Measurements from ENCODE around the gene KCNJ5.

Gene KCNJ5

DNA sequence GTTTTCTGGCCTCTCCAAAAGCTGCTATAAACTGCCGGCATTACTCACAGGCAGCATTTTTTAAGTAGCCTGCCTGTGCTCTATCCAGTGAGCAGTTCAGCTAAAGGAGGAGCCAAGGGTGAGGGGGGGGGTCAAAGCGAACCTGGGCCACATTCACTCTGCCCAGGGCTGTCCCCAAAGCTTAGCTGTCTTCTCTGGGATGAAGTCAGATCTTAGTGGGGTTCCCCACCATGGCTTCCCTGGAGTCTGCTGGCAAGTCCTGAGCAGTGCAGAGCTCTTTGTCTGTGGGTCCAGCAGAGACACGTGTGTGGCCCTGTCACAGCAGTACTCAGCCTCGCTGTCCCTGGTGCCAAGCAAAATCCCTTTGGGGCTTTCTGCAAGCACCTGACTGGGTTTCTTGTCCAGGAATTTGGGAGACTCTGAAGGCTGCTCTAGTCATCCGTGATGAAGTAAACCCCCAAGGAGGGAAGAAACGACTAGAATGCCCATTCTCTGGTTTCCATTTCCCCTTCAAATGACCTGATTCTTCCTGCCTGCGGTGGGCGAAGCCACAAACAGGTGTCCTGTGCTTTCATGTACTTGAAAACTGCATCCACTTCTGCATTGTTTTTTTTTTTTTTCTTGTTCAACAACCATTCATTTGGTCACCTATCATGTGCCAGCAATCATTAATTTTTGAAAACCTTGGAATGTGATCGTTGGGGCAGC lies 2.6 kb downstream of the KCNJ5 start:
- in situ Hi-C loops (cut with MboI; ENCODE audit: low sequenced_read_pairs), result no loop called here

- in situ Hi-C loops (cut with MboI; ENCODE audit: low sequenced_read_pairs), result no loop called here
Observed at GRCh38 chr11:128894286-128894681, 3.1 kb downstream of the KCNJ5 start.

DNA sequence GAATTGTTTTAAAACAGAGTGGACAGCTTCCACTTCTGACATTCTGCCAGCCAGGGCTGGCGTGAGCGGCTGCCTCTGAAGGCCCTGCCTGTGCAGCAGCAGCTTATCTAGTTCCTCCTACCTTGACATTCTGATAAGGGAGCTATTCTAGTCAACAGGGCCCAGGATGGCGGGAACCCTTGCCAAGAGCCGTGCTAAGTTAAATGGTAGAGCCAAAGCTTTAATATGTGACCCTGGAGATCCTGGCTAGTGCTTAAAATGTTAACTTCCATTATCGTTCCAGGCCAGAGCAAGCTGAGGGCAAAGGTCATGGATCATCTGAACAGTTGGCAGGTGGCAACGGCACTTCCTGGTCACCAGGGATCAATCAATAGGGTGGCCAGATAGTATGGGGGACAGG lies 3.5 kb downstream of the KCNJ5 start:
- in situ Hi-C loops (cut with MboI; ENCODE audit: low sequenced_read_pairs), result no loop called here

- in situ Hi-C loops (cut with MboI; ENCODE audit: low sequenced_read_pairs), result no loop called here
Observed at GRCh38 chr11:128895526-128895925, 4.4 kb downstream of the KCNJ5 start.

- in situ Hi-C loops (cut with MboI; ENCODE audit: low sequenced_read_pairs), result no loop called here
Observed at GRCh38 chr11:128896356-128896755, 5.2 kb downstream of the KCNJ5 start.

GRCh38 chr11:128897826-128898225 lies 6.7 kb downstream of the KCNJ5 start:
- in situ Hi-C loops (cut with MboI; ENCODE audit: low sequenced_read_pairs), result no loop called here

GRCh38 chr11:128898580-128899344 lies 7.6 kb downstream of the KCNJ5 start:
- in situ Hi-C loops (cut with MboI; ENCODE audit: low sequenced_read_pairs), result no loop called here

GRCh38 chr11:128900468-128900867 lies 9.3 kb downstream of the KCNJ5 start:
- in situ Hi-C loops (cut with MboI; ENCODE audit: low sequenced_read_pairs), result no loop called here

DNA sequence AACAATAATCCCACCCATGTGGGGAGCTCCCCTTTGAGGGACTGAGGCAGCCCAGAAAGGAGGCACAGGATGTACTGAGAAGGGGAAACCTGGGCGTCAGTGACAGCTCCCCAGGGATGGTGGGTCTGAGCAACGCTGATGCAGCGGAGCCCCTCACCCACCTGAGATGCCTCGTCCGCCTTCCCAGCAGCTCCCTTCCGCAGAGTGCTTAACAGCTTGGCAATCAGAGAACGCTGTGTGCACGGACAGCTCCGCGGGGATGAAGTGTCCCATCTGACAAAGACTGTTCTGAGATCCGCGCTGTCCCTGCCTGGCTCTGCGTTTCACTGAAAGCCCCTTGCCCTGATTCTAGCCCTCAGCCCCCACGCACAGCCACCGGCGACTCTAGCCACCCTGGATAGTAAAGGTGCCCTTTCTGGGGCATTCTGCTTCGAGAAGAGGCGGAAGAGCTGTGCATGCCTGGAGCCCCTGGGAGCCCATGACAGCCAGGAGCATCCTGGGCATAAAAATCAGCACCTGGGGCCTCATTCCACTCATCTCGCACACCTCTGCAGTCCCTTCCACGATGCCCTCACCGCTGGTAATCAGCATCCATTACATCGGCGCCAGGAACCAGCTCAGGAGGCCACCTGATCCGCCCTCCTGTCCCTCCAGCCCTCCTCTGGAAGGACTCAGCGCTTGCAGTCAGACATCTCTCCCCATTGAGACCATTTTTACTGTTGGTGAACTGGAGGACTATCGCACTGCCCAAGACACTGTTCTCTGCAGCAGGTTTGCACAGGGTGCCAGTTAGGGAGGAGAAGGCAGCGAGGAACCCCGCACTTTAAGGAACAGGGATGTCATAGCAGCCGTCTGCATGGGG lies 10.7 kb downstream of the KCNJ5 start:
- in situ Hi-C loops (cut with MboI; ENCODE audit: low sequenced_read_pairs), result no loop called here

DNA sequence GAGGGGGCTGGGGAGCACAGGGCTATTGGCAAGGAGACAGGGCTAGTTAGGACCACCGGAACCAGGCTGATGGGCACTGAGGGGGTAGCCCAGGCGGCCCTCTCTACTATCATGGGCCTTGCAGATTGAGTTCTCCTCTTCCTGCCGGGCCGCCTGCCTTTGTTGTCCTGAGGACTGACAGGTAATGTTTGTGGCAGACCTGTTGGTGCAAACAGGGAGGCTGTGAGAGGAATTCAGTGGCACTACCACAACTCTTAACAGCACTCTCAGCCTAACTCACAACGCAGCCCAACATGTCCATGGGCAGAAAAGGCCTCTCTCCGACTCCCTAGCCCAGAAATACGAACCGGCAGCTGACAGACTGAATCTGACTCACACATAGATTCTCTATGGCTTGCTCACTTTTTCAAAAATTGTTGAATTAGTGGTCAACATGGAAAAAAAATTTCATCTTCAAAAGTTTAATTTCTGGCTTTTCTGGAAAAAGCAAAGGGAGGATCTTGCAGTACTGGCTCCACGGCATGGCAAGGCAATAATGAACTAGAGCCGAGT lies 11.4 kb downstream of the KCNJ5 start:
- in situ Hi-C loops (cut with MboI; ENCODE audit: low sequenced_read_pairs), result no loop called here

DNA sequence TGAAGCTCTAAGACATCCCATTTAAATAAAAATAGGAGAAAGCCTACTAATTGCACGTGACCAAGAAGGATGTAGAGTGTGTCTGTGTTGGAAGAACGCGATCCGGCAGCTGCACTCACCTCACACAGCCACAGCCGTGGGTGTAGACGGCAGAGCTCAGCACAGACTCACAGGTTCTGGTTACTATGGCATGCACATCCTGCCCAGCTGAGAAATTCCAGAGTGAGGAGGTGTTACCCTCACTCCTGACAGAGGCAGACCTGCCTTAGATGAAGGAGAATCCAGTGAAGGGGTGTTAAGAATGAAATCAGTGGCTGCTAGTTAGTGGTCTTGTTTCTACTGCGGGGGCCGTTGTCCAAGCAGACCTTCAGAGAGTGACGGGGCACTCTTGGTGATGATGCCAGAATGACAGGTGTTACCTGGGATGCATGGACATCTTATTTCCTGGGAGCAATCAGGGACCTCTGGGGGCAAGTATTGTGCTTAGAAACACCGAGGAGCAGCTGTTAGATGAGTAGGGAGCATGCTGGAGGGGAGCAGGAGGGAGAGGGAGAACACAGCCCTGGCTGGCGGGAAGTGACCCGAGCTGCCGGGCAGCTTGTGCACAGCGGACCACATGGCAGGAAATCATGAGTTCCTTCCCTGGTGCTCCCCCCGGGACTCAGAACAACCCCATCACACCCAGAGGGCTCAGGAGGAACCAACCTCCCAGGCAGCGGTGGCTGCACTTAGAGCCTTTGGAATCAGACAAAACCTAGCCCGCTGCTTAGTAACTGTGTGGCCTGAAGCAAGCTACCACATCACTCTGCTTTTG lies 12.3 kb downstream of the KCNJ5 start:
- in situ Hi-C loops (cut with MboI; ENCODE audit: low sequenced_read_pairs), result no loop called here

DNA sequence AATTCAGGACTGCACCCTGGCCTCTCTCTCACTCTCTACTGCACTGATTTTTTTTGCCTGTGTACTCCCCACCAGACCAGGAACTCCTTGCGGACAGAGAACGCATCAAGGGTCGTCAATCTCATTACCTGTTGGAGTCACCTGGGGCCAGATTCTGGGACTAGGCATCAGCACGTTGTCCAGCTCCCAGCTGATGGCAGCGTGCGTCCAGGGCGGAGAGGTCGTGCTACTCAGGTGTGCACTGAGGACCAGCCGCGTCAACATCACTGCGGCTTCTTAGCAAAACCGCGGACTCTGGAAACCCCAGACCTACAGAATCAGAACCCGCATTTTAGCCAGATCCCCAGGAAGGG lies 13.1 kb downstream of the KCNJ5 start:
- in situ Hi-C loops (cut with MboI; ENCODE audit: low sequenced_read_pairs), result no loop called here

DNA sequence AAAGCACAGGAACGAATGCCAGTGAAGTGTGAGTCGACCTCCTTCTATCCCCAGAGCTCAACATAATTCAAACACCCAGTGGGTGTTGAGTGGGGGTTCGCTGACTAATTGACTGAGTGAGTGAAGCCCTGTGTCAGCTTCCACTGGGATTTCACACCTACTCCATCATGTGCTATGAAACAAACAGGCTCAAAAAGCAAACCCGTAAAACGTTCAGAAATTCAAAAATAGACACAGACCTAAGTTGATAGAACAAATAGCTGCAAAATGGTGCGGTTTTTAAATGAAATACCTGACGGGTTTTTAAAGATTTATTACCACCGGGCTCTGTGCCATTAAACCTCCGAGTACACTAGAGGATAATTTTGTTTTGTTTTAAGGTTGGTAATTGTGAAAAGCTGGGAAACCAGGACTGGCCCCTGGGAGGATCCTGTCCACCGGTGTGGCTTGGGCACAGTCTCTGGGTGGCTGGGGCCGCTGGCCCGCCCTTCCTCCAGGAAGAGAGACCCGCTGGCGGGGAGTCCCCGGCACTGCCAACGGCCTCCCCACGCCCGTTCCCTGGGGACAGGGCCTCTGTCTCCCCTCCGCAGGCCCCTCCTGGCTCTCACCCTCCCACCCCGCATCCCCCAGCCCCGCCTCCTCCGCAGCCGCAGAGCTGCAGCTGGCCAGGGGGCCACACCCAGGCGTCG lies 13.6 kb downstream of the KCNJ5 start:
- in situ Hi-C loops (cut with MboI; ENCODE audit: low sequenced_read_pairs), result no loop called here

- in situ Hi-C loops (cut with MboI; ENCODE audit: low sequenced_read_pairs), result no loop called here
Observed at GRCh38 chr11:128905345-128906184, 14.4 kb downstream of the KCNJ5 start.

GRCh38 chr11:128906185-128907050 lies 15.3 kb downstream of the KCNJ5 start:
- in situ Hi-C loops (cut with MboI; ENCODE audit: low sequenced_read_pairs), result no loop called here

- in situ Hi-C loops (cut with MboI; ENCODE audit: low sequenced_read_pairs), result no loop called here
Observed at GRCh38 chr11:128907585-128907984, 16.4 kb downstream of the KCNJ5 start.

DNA sequence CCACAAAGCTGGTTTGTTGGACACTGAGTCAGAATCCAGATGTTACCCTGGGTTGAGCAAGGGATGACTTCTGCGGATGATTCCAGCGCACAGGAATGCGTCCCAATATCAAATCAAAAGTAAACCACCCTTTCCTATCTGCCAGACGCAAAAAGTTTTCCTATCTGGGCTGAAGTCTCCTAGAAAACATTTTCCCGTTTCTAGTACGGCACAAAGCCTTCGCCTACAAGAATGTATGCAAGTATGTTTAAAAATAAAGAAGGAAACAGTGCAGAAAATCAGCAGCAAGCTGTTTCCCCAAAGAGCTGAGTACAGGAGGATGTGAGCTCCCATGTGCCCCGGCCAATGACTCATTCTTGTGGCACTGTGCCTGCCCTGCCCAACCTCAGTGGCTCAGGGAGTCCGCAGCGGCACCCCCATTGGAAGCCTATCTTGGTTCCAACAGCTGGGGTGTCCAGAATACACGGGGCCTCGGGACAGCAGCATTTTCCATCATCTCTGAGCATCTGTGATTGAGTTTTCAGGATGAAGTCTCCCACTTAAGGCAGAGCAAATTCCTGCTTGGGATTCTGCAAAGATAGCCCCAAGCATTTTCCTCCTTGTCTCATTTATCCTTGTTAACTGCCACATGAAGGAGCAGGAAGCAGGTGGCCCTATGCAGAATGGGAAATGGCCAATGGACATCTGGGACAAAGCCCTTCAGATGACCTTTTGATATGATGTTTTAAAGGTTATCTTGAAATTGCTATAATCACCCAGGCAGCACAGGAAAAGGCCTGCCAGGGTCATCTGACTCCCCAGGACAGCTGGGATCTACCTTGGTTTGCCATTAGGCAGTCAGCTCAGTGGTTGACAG lies 17.5 kb downstream of the KCNJ5 start:
- in situ Hi-C loops (cut with MboI; ENCODE audit: low sequenced_read_pairs), result no loop called here
